Stimulated activated CD8-positive, alpha-beta memory T cell treated with anti-CD3 and anti-CD28 coated beads, Interleukin-4, amount 100 ng/mL, for 24 hours (primary cell): Measurements from ENCODE around the gene DPY19L1.
"Not testable (repeated sequence)": the region's sequence is repeated elsewhere in the genome, so short reads cannot be mapped to it uniquely, and the experiment has no call there.

ENCODE experiments used
- DNase-seq: peaks from one replicate; pipeline ENCODE4 v3.0.0-alpha.2; 2020; ENCODE audit warnings: low read depth

The DPY19L1 gene

GRCh38 chr7:34988442-34989125, 48.7 kb downstream of the DPY19L1 start:
- not testable (repeated sequence) for DNase-seq

DNA sequence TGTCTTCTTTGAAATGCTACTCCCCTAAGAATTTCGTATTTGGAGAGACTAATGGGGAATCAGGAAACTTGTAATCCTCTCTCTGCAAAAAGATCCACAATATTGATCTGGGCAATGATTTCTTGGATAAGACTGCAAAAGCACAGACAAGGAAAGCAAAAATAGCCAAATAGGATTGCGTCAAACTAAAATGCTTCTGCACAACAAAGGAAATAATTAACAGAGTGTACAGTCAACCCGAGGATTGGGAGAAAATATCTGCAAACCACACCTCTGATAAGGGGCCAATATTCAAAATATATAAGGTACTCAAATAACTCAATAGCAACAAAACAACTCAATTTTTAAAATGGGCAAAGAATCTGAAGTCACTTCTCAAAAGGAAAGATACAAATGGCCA, 52.1 kb downstream of the DPY19L1 start:
- DNase-seq: not testable (repeated sequence)

DNA sequence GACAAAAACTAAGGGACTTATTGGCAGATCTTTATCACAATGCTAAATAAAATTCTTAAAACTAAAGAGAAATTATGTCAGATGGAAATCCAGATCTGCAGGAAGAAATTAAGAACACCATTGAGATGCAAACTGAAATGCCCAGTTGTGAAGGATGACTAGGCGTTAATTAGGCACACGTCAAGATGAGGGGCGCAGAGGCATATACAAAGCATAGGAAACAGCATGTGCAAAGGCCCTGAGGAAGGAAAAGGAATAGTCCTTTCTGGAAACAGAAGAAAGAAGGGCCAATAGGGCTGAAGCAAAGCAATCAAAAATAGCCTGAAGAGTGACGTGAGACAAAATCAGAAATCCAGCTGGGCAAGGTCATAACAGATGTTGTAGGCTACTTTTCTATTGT, 53.1 kb downstream of the DPY19L1 start:
- not testable (repeated sequence) for DNase-seq

DNA sequence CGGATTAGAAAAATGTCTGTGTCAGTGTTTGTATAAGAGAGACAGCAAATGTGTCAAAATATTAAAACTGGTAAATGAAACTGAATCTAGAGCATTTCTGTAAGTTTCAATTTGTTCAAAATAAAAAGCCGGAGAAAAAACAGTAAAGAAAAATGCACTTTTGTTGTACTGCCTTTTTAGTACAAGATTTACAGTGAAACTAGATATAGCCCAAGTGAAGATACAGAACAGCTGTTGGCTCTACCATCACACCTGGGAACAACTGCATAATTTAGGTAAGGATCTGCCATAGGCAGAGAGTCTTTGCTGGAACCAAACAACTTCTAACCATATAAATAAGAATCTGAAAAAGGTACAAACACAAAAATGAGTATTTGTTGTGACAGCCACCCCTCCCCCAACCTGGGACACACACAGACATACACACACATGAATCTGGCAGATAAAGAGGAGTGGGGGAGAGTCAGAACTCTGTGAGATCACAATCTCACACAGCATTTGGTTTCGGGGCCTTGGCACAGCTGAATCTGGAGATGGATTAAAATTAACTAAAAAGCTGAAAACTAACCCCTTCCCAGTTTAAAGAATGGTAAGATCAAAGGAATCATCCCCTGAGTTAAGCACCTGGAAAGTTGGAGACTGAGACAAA, 54.8 kb downstream of the DPY19L1 start:
- no peak for DNase-seq

DNA sequence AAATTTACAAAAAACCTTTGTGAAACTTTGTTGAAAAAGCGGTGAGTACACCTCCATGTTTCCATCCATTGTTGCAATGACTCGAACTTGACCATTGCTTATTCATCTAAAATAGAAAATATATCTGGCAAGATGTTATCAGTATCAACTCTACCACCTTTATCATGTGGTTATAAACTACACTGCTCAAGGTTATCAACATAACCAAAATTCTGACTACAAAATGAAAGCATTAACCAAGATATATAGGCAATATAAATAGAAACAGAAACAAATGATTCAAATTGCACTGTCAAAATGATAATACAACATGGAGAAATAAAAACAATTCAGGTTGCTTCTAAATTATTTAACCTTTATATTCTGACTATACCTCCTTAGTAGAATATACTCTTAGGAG, 58.2 kb downstream of the DPY19L1 start:
- DNase-seq: not testable (repeated sequence)

DNA sequence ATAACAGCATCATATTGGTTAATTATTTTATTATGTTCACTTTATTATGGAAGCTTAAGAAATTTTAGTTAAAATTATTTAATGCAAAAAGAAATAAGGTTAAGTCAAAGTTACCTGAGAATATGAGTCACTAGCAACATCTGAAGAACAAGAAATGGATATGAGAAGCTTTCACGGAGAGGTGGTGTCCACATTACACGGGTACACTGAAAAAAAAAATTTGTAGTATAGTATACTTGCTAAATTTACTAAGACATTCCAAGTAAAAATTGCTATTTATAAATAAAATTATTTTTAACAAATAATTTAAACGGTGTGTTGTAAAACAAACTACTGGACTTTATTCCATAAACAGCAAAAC, 63.9 kb downstream of the DPY19L1 start:
- DNase-seq: no peak

DNA sequence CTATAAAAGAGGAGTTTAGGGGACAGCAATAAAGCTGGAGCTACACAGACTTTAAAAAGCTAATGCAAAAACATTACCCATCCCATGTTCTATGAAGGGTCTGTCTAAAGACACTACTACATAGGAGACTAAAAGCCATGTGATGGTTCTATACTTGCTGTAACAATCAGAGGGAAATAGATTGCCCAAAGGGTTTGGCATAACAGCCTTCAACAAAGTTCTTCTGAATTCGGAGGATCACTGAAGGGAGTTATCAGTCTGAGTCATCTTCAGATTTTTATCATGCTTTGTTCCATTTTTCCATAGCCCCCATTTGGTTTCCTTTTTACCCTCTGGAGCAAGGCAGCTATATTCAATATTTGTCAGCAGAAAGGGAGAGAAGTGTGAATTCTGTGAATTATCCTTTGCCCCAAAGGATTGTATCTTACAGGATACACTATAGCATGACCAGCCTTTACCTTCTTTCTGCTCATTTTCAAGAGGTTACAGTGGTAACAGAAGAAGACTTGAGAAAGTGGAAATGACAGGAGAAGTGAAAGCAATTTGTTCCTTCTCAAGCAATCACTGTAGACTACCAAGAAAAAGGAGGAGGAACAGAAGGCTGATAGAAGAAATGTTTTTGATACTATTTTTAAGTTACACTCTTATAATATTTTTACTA, 64.4 kb downstream of the DPY19L1 start:
- not testable (repeated sequence) for DNase-seq

DNA sequence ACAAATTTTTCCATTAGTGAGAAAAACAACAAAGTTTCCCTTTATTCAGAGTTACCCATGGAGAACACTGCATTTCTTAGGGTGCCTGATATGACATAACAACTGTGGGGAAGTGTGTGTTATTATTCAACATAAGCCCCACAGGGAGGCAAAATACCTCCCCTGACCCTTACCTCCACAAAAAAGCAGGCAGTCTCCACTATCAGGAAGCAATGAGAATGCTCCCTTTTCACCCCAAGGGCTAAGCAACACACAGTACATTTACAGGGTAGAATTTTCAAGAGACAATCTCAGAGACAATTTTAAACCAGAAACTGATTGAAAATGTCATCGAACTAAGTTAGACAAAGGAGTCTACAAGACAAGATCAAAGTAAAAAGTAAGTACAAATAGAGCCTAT, 69.5 kb downstream of the DPY19L1 start:
- not testable (repeated sequence) for DNase-seq

- DNase-seq: not testable (repeated sequence)
Observed at GRCh38 chr7:34966504-34966903, 70.8 kb downstream of the DPY19L1 start.

DNA sequence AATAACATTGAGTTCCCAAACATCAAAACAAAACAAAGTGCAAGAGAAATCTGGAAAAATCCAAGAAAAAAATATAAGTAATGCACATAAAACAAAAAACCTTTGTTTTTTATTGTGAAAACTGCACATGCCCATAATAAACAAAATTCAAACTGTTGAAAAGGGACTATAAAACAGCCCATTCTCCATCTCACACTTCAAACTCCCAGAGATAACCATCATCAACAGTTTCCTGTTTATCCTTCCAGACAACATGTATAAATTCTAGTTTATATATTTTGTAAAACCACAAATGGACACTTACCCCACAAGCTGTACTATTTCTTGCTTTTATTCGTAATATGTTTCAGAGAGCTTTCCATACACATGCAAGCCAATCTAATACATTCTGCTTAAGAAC, 79.3 kb downstream of the DPY19L1 start:
- no peak for DNase-seq

- no peak for DNase-seq
Observed at GRCh38 chr7:34952822-34953221, 84.5 kb downstream of the DPY19L1 start.

DNA sequence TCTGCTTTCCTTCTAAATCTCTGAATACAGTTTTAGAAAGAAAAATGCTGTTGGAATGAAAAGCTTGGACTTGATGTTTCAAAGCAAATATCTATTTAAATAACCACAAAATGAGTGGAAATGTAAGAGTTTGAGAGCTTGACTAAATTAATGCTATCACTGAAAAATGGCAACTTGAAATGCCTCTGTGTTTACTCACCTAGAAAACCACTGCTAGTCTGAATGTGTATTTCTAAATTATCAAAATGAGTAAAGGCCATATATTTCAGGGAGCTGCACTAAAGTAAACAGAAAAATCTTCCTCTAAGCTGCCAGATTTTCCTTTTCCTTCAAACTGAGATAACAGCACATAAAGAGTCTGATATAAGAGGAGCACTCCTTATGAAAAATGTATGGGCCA, 87.9 kb downstream of the DPY19L1 start:
- DNase-seq: no peak

- DNase-seq: not testable (repeated sequence)
Observed at GRCh38 chr7:34947427-34947826, 89.9 kb downstream of the DPY19L1 start.

- no peak for DNase-seq
Observed at GRCh38 chr7:34946486-34946885, 90.8 kb downstream of the DPY19L1 start.

- DNase-seq: not testable (repeated sequence)
Observed at GRCh38 chr7:34945894-34946477, 91.3 kb downstream of the DPY19L1 start.

DNA sequence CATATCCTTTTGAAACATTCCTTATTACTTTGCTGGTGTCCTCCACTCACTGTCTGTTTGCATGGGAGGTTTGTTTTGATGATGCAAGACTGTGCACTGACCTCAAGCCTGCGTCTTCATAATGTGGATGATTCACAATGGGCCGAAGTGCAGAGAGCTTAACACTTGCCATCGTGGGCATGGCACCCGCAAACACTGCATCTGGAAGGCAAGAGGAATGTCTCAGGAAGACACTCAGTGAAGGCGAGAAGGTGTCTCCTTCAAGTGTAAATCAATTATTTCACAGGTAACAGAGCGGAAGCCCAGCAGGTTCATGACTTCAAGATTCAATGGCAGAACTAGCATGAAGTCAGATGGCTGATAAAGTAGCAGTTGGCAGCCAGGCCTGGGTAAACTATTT, 98.1 kb downstream of the DPY19L1 start:
- no peak for DNase-seq

DNA sequence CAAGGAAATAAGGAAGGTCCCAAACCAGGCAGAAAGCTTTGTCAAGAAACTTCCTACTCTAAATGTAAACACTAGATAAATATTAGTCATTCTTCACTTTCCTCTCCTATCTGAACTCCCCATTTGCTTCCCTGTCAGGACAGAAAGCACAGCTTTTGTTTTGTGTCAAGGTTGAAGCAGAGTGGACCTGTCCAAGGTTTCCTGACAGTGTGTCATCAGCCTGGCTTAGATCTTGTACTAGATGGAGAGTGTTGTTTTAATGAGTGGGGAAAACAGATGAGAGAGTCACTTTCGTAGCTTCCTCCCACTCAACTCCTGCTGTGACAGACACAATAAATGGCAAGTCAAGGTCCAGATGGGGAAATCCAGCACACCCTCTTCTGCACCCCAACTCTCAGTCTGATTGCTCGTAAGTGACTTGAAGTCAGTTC, 101.5 kb downstream of the DPY19L1 start:
- DNase-seq: not testable (repeated sequence)

DNA sequence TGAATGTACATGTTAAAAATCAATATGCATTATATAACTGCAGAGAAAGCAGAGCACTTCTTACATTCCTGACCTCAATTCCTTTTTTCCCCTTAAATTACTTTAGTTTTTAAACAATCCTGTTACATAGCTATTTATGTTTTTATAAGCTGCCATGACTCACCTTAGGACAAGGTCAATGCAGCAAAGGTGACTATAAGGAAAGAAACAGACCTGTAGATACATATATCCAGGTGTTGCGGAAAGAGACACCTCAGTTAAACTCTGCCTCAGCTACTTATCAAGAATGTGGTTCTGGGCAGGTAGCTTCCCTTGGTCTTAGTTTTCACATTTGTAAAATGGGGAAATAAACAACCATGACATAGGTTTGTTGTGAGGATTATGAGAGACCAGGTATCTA, 105.5 kb downstream of the DPY19L1 start:
- no peak for DNase-seq

DNA sequence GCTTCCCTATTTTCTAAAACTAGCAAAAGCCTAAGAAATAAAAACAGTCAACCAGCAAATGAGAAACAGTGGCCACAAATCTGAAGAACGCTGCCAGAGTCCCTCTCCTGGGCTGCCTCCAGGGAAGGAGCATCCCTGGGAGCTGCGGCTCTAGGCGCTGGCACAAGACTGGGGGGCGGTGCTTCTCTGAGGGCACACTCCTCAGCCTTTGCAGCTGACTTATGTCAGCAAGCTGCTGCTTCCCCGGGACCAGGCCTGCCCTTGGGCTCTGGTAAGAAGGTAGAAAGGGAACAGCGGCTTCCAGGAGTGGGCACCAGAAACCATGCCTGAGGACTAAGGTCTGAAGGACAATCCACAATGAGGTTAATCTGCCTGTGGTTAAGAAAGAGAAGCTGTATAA, 107.5 kb downstream of the DPY19L1 start:
- not testable (repeated sequence) for DNase-seq

DNA sequence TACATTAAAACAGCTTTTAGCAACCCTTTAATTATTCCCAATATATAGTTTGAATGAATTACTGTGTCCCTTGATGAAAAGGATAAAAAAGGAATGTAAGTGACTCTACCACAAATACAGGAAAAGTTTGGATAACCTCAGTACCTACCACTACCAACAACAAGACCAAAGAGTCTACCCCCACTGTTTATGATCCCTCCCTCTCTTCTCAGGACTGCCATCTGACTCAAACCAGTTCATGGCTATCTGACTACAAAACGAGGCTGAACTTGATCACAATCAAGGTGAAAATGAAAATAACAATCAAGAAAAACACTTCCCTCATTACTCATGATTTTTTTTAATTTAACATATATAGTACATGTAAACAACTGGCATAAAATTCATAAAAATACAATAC, 108.7 kb downstream of the DPY19L1 start:
- DNase-seq: no peak

GRCh38 chr7:34928052-34928451, 109.2 kb downstream of the DPY19L1 start:
- peak; percentile 16 for DNase-seq

GRCh38 chr7:34920470-34920869, 116.8 kb downstream of the DPY19L1 start:
- DNase-seq: not testable (repeated sequence)

GRCh38 chr7:34919038-34919437, 118.2 kb downstream of the DPY19L1 start:
- not testable (repeated sequence) for DNase-seq
